Measurements from ENCODE around the gene NFKB2.

DNA sequence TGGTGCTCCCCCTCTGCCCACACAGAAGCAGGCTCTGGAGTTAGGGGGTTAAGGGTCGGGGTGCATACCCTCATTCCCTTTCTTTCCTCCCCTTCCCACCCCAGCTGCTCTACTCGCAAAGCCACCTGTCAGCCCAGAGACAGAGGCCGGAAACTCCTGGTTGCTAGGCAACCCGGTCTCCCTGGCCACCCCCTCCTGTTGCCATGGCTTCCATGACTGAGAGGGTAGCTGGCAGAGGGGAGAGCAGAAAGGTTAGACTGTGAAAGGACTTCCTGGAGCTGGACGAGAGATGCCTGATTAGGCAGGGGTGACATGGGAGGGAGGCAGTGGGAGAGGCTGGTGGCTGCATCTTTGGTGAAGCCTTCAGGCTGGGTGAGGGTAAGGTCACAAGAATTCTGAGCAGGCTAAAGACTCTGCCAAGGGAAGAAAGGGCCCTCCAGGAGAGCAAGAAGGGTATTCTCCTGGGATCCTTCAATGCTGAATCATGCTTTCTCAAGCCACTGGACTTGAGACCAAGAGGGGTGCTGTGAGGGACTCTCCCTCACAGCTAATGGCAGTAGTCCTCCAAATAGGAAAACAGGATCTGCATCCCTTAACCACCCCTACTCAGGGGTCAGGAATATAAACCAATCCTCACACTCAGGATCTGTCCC, 17.7 kb downstream of the NFKB2 start:
- no peak for TF ChIP-seq POLR2A (IDR thresholded peaks at IDR 0.05)
- TF ChIP-seq, protein P1, sequence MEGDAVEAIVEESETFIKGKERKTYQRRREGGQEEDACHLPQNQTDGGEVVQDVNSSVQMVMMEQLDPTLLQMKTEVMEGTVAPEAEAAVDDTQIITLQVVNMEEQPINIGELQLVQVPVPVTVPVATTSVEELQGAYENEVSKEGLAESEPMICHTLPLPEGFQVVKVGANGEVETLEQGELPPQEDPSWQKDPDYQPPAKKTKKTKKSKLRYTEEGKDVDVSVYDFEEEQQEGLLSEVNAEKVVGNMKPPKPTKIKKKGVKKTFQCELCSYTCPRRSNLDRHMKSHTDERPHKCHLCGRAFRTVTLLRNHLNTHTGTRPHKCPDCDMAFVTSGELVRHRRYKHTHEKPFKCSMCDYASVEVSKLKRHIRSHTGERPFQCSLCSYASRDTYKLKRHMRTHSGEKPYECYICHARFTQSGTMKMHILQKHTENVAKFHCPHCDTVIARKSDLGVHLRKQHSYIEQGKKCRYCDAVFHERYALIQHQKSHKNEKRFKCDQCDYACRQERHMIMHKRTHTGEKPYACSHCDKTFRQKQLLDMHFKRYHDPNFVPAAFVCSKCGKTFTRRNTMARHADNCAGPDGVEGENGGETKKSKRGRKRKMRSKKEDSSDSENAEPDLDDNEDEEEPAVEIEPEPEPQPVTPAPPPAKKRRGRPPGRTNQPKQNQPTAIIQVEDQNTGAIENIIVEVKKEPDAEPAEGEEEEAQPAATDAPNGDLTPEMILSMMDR (IDR thresholded peaks at IDR 0.05): no peak
